Frontal cortex (tissue), 4 donors: ENCODE data around the gene ERCC4. TPM values are rescaled to one million over a fixed set of nuclear protein-coding genes. Genes with fewer than 3 reads are reported as not detected.
A peak's percentile ranks its signal among the peaks of the same experiment; 100 is the strongest.

Experiments used
- DNase-seq, 2 donors: peaks; one replicate each; pipeline ENCODE4 v3.0.0; 2012; ENCODE audit warnings: low spot score in 2 of 2
- FAIRE-seq: peaks from 2 replicates; lab custom pipeline; 2012; peaks lifted over from hg19 to GRCh38; lab: Jason Lieb, UNC
- total RNA-seq: library from RNA; depleted of rRNA; stranded (reverse); fragments of >200 nt; gene quantifications from one replicate; pipeline ENCODE4 v1.2.3, GENCODE V29; 2014
- donor health status: control.
- donor health status: control.
- donor health status: control.

Gene ERCC4
- total RNA-seq, 1 donor from 2014 or later = 11.8 TPM

DNA sequence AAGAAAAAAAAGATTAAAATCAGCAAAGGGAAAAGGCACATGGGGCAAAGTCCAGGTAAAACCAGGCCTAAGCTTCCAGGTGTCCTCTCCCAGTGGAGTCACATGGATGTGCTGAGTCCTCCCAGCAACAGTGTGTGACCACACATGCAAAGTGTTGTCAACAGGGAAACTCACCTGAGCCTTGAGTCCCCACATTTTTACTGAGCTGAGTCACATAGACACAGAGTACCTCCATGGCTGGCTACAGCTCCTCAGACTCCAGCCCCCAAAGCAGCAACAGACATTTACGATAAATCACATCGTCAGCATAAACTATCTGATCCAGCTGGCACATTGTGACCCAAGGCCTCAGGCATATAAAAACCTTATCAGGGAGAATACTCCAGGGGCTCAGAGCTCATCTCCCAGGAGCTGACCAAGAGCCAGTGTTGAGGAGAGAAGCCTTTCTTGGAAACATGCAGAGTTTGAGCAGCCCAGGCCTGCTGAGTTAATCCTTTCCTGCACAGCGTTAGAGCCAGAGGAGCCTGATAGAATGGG, 20.5 kb downstream of the ERCC4 start:
- no peak for DNase-seq

DNA sequence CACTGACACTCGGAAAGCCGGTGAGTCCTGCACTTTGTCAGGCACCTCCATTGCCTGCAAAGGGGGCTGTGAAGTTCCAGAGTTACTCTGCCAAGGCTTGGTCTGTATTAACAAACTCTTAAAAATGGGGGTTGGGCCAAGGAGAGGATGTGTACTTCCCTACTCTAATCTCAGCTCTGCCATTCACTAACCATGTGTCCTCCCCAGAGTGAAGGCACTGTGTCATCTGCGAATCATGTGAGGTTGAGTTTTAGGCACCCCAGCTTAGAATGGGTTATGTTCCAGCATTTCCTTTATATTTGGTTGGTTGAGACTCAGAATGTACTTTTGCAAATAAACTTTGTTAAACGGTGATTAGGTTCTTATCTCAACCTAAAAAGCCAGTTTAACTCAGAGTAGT, 24.9 kb downstream of the ERCC4 start:
- FAIRE-seq = no peak
- DNase-seq = no peak

More for the DNA sequence above, 20.5 kb downstream of the ERCC4 start:
- FAIRE-seq = no peak

DNA sequence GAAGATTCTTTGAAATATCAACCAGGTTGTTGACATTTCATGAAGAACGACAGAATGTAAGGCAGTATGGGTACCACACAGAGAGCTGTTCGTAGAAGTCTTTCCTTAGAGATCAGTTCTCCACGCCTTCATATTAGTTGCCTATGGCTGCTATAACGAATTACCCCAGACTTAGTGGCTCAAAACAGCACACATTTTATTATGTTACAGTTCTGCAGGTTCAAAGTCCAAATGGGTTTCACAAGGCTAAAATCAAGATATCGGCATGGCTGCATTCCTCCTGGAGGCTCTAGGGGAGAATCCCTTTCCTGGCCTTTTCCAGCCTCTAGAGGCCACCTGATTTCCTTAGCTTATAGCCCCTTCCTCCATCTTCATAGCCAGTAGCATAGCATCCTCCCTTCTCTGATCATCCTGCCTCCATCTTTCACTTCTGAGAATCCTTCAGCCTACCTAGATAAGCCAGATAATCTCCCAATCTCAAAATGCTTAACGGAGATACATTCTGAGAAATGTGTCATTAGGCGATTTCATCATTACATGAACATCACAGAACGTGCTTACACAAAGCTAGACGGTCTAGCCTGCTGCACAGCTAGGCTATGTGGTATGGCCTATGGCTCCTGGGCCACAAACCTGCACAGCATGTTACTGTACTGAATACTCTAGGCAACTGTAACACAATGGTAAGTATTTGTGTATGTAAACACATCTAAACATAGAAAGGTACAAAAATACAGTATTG, 26.0 kb downstream of the ERCC4 start:
- no peak for FAIRE-seq
- DNase-seq = no peak

DNA sequence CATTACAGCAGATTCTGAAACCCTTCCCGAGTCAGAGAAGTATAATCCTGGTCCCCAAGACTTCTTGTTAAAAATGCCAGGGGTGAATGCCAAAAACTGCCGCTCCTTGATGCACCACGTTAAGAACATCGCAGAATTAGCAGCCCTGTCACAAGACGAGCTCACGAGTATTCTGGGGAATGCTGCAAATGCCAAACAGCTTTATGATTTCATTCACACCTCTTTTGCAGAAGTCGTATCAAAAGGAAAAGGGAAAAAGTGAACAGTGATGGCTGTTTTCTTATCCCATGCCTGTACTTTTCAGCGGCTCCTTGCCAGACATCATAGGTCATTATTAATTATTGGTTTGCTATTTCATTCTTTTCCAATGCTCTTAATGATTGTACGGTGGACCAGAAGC, 28.1 kb downstream of the ERCC4 start:
- FAIRE-seq = no peak
- DNase-seq = no peak

DNA sequence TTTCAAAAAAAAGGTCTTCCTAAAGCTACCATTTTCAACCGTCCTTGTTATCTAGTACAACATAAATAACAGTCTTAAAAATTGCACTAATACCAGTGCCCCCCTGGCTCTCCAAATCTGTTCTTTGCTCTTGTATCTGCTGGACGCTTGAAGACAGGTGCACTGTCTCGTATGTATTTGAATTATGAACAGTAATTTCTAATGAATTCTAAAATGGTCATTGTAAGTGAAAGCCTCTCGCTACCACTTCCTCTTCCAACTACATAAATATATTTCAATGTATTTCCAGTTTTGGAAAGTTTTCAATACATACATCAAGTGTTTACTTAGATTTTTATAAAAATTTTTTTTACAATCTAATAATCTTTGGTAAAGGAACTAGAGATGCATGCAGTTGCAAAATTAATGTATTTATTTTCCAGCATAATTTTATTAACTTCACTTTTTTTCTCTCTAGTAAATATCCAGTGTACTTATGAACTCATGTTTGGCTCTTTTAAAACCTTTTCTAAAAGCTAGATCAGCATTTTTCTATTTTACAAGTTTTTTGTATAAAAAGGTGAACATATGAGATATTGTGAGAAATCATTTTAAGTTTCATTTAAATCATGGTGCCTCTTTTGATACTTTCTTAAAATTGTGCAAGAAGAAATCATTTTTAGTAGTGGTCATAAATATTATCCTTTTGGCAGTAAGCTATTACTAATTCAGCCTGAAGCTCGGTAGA, 31.0 kb downstream of the ERCC4 start:
- no peak for FAIRE-seq
- DNase-seq = no peak

DNA sequence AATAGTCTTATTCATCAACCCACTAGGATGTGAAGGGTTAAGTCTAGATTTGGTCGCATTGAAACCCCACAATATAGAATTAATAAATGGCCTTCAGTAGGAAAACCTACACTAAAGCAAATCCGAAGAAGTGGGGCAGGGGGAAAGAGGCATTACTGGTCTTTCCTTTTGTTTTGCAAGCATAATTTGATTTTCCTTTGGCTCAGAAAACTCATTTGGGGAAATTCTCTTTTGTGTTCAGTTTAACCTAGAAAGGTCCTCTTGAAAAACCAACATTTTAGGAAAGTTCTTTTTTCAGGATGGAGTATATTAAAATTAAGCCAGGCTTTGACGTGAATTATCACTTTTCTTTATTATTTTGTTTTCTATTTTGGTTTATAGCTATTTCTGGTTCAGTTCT, 31.7 kb downstream of the ERCC4 start:
- DNase-seq (no peak), FAIRE-seq (no peak)

DNA sequence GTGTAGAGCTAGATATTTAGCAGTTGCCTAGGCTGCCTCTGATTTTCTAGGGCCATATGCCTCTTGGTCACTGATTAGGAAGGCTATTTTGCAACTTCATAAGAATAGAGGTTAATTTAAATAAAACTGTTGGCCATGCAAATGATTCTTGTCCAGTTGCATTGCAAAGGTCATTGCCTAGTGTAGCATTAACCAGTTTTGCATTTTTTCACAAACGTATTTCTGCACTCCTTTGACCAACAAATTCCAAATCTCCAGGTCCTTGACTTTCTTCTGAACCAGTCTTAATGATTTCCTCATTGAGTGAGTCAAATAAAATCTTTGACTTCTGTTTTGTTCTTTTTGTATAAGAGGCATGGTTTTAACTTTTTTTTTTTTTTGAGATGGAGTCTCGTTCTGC, 33.5 kb downstream of the ERCC4 start:
- no peak for FAIRE-seq

DNA sequence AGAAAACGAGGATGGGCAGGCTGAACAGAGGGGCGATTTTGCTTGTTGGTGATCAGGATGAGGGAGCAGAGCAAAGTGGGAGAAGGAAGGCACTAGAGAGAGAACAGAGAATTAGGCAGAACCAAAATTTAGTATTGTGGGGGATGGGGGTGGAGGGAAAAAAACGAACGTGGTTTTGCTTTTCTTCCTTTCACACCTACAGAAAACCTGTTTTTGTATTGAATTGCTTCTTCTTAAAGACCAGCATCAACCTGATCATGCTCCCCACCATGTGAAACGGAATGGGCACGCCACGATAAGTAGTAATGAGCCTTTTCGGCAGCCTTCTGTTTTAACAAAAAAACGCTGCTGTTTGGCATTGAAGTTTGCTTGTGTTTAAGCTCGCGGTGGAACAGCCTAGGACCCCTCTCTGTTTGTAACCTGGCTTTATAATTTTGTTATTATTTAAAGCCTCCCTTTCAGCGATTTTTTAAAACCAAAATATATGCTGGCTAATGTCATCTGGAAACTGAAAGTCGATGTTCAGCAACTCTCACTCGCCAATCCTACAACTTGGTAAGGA, 36.8 kb downstream of the ERCC4 start:
- no peak for FAIRE-seq
- DNase-seq = no peak

More for the DNA sequence above, 33.5 kb downstream of the ERCC4 start:
- DNase-seq = no peak

DNA sequence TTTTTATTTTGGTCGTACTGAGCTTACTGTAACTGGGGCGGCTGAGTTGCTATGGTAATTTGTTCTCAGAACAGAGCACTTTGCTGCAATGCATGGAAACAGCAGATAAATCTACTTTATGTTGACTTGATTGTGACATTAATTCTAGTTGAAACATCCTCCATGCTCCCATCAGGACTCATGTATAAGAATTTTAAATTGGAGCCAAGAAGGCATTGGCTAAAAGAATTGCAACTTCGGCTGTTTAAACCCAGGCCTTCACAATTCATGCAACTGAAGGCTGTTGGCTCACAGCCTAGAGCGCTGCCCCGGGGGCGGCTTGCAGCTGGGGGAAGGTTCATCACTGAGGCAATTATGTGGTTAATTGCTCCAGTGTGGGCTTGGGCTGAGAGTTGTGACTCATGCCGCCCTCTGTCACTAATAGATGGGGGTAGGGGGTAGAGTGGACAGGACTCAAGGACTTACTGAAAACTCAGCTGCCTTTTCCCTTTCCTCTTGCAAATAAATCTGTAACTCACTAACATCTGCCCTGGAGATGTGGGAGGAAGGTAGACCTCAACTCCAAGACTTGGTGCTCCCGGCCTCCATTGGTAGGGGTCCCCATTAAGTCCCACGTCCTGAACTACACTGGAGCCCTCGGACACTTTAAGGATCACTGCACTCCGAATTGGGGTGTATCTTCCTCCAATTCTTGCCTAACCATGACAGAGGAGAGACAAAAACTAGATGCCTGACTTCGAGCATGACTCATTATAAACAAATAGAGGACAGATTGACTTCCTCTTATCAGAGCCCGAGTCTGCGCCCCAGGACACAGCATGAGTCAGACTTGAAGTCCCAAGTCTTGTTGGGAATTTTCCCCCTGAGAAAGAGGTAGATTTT, 37.5 kb downstream of the ERCC4 start:
- DNase-seq = peak in 1 of 2 donors; percentile 23
- no peak for FAIRE-seq

DNA sequence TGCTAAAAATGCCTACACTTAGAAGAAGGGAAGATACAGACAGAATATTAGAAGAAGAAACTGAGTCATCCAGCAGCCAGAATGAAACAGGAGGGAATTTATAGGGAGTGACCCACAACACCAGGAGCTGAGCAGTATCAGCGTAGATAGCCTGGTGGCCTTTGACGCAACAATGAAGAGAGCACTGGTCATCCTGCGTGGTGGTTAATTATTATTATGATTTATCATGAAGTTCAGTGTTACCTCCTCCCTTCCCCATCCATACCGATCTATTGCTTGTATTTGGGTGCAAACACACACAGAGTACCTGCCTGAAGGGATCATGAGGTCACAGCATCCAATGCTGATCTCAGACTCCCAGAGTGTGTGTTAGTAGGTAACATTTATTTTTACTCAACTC, 38.5 kb downstream of the ERCC4 start:
- FAIRE-seq = no peak
- DNase-seq = no peak

DNA sequence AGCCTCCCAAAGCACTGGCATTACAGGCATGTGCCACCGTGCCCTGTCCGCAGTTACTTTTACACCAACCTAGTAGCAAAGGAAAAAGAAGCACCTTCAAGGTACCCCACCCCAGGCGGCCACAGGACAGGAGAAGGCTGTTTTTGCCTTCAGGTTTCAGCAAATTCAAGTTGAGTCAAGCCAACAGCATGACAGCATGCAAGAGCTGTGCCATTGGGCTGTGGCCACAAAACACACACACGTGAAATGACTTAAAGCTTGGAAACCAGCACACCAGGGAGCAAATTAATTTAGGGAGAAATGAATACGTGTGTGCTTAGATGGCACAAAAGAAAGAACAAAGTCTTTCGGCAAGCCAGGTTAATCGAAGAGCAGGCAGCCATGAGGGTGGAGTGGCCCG, 39.7 kb downstream of the ERCC4 start:
- no peak for FAIRE-seq
- no peak for DNase-seq

DNA sequence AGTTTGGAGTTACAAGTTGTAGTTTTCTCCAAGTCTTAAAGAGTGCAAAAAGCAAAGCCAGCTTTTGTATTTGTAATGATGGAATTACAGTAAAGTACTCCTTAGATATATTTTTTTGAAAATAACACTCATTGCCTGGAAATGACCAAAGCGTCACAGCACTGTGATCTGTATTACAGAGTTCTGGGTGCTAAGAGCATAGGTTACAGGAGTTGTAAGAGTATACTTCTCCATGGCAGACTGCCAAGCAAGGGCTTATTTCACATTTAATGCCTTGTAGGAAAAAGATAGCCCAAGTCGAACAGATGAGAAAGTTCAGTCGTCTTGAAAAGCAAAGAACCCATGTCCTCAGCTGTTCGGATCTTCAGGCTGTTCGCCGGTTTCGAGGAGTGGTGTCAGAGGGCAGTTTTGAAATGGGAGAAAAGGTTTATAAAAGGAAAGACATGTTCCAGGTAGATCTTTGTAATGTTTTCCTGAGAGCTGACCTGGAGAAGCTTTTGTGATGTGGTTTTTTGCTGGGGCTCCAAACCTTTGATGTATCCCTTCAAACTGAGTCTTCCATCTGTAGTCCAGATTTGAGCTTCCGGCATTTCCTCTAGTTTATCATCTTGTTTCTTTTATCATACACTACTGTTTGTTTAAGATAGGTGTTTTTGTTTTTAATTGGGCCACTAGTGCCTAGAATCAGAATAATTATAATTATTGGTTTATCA, 41.3 kb downstream of the ERCC4 start:
- FAIRE-seq = no peak
- DNase-seq = no peak

DNA sequence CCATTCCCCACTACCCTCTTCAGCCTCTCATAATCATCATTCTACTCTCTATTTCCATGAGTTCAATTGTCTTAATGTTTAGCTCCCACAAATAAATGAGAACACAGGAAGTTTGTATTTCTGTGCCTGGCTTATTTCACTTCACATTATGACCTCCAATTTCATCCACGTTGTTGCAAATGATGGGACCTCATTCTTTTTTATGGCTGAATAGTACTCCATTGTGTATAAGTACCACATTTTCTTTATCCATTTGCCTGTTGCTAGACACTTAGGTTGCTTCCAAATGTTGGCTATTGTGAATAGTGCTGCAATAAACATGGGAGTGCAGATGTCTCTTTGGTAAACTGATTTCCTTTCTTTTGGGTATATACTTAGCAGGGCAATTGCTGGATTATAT, 42.3 kb downstream of the ERCC4 start:
- FAIRE-seq (no peak), DNase-seq (no peak)

DNA sequence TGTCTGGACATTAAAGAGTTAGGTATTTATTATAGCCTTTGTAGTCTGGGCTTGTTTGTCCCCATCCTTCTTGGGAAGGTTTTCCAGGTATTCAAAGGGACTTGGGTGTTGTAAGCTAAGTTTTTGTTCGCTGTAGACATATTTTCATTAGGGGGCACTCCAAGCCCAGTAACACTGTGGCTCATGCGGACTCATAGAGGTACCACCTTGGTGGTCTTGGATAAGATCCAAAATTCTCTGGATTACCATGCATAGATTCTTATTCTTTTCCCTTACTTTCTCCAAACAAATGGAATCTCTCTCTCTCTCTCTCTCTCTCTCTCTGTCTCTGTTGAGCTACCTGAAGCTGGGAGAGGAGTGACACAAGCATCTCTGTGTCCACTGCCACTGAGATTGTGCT, 48.9 kb downstream of the ERCC4 start:
- no peak for DNase-seq
- no peak for FAIRE-seq

DNA sequence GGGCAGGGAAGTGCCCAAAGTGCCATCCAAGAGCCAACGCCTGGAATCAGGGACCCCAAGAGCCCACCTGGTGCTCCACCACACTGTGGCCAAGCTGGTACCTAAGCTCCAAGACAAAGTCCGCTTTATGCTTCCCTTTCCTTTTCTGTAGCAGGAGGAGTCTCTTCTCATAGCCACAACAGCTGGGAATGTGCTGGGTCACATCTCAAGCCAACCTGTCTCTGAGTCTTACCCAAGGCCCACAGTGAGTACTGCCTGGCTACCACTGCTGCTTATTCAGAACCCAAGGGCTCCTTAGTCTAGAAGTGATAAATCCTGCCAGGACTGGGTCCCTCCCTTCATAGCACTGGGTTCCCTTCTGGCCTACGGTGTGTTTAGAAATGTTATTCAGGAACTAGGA, 49.8 kb downstream of the ERCC4 start:
- no peak for DNase-seq
- FAIRE-seq = no peak

DNA sequence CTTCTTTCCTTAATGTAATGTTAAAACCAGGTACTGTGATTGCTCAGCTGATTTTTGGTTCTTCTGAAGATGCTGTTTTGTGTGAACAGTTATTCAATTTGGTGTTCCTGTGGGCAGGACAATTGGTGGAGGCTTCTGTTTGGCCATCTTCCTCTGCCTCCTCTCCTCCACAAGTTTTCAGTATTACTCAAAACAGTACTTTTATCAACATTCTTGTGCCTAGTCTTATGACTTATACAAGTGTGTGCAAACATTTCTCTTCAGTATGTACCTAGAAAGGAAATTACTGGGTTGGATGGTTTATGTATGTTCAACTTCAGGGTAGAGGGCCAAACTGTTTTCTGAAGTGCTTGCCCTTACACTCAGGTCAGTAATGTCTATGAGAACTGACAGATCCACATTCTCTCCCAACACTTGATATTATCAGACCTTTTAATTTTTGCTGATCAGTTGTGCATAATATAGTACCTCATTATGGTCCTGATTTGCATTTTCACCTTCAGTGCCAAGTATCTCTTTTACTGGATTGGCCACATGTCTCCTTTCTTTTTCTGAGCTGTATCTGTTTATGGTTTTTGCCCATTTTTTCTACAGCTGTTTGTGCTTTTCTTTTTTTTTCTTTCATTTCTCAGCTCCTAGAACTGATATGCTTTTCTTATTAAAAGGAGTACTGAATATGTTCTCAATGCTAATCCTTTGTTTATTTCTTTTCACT, 50.9 kb downstream of the ERCC4 start:
- no peak for FAIRE-seq
- no peak for DNase-seq

DNA sequence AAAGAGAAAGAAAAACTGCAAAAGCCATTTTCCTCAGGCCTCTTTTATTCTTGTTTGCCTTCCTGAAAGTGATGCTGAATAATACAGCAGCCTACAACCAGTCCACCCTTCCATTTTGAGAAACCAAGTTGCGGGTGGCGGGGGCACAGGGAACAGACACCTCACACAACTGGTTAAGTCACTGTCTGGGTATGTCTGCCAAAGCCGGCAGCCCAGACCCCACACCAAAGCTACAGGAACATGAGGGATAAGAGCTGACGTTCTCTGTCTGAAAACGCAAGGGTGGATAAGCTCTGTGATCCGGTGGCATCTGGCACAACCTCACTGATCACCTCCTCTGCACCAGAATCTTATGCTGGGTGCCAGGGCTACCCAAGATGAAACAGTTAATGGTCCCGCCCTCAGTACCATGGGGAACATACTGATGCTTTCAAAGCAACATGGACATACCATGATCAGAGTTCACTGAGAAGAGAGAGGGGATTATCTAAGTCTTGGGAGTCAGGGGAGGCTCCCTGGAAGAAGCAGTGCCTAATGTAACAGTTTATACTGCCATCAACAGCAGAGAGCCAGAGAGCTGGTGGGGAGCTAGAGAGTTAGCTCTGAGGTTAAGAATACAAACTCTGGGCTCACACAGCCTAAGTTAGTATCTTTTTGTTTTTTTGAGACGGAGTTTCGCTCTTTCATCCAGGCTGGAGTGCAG, 53.5 kb downstream of the ERCC4 start:
- no peak for DNase-seq
- no peak for FAIRE-seq

DNA sequence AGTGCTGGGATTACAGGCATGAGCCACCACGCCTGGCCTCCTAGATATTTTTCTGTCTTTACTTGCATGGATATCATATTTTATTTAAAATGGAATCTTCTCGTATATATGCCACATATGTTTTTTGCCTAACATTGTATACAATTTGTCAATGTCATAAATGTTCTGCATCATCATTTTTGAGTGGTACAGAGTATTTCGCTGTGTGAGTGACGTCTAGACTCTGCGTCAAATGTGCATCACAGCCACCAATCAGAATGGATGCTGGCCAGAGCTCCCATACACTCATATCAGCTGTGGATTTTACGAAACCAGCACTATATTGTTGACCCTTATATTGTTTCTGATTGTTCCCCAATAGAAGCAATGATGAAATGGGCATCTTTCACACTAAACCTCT, 57.2 kb downstream of the ERCC4 start:
- DNase-seq = no peak
- FAIRE-seq = no peak
